Fibroblast of villous mesenchyme (primary cell): ENCODE data around the gene AASDH. TPM values are rescaled to one million over a fixed set of nuclear protein-coding genes. Genes with fewer than 3 reads are reported as not detected.

ENCODE experiments used
- DNase-seq: peaks from one replicate; pipeline ENCODE4 v3.0.0-alpha.2; 2010; ENCODE audit warnings: low read depth
- H3K4me3 ChIP-seq: 2 replicates; pipeline ENCODE4 v1.5.1; 2011; ENCODE audit warnings: low read depth, mild to moderate bottlenecking, low read length
- CTCF ChIP-seq: IDR thresholded peaks from 2 replicates; pipeline ENCODE4 v1.5.1; 2012; ENCODE audit warnings: low read depth, mild to moderate bottlenecking, low read length; ENCODE audit not compliant: insufficient read depth
- total RNA-seq: library from RNA; depleted of rRNA; stranded (reverse); fragments of >200 nt; gene quantifications from 2 replicates; pipeline ENCODE4 v1.2.3, GENCODE V29; 2012

Gene AASDH
- total RNA-seq, 1 donor: 25.5 TPM

GRCh38 chr4:56302760-56303159 is 84.5 kb downstream of the AASDH start:
- no peak for DNase-seq
- no peak overlapping the region for H3K4me3 ChIP-seq
- no peak for TF ChIP-seq CTCF

DNA sequence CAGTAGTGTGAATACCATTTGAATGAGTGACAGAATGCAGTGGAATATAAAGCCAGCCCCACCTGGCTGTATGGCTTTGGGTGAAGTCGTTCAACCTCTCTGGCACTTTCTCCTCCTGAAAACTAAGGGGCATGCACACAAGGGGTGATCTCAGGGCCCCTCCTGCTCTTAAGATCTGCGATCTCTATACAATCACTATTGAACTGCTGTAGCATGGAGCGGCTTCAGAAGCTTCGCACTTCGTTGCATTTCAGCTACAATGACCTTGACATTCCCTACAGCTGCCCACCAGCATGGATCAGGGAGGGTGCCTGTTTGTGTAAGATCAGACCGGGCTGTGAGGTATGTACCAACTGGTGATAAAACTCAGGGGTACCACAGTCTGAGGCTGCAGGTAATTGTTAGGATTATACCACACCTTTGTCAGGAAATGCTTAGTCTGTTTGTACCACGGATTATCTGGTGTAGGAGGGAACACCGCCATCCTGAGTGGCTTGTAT is 85.2 kb downstream of the AASDH start:
- TF ChIP-seq CTCF: no peak
- no peak overlapping the region for H3K4me3 ChIP-seq
- no peak for DNase-seq

DNA sequence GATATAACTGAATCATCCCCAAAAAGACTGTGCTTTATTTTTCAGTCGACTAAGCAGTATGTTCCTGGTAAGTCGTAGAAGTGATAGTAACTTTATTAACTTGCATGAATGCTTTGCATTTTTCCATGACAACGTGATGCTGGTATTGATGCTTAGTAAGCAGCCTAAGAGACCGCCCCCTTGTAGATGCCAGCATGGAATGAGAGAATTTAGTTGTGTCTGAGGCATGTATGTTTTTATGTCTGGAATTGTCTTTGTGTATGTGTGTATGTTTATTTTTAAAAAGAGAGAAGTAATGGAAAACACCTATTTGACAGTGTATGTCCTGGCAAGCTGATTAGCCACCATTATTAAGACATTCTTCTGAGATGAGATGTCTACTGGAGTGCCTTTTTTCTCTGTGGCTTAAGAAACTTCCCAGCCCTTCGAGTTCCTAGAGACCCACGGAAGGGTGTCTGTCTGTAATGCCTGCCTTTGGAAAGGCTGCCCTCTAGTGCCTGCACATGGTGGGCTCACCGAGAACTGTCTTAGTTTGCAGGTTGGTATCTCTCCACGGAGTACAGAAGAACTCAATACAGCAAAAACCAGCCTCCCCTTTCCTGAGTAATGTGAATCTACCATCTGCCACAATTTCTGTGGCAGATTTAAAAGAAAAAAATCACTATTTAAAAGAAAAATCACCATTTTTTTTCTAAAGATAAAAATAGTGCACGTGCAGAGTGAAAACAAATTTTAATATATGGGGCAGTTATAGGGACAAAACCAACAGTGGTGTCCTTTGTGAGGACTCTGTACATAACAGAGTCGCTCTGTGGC is 85.9 kb downstream of the AASDH start:
- DNase-seq: peak; percentile 87
- peak; percentile 94 for TF ChIP-seq CTCF
- H3K4me3 ChIP-seq: no peak overlapping the region

DNA sequence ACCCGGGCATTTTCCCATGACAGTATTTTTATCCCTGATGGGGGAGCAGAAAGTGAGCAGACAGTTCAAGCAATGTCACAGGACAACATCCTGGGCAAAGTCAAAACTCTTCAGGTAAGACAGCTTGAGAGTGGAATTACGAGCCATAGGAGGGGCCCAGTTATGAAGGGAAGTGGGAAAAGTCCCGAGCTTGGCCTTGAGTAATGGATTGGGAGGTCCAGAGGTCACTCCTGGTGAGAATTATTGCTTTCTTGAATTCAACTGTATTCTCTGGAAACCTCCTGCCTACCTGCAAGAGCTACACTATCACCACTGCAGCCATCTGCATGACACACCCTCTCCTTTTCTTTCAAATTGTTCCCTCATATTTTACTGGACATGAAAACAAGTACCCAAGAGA is 89.1 kb downstream of the AASDH start:
- TF ChIP-seq CTCF: no peak
- DNase-seq: no peak
- H3K4me3 ChIP-seq: no peak overlapping the region

DNA sequence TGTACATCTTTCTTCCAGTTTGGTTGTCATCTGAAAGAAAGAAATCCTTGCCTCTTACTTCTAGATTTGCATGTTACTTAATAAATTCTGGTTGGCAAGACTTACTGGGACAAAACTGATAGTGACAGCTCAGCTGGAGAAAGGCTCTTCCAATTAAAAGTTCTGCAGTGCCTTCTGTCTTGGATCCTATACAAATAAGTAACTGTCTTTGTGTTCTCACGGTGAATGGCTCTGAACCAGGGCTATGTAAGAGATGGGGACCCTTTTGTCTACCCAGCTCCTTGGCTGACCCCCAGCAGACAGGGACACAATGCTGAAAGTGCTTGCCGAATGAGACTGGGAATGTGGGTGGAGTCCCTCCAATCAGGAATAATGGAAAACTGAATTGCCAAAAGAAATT is 89.5 kb downstream of the AASDH start:
- TF ChIP-seq CTCF: no peak
- no peak for DNase-seq
- H3K4me3 ChIP-seq: no peak overlapping the region

DNA sequence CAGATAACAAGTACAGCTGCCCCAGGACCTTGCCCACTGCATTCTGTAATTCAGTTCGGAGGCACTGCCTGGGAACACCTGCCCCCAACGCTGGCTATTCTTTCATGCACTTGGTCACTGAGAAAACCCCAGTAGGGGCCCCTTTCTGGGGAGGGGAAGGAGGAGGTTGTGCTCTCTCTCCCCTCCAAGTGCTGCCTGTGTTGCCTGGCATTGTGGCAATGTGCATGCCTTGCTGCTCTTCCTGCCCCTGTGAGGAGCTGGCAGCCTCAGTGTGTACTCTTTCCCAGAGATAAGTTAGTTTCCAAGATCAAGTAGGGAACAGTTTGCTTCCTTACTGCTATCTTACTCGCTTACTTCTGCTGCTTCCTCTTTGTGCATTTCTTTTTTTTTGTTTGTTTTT is 90.8 kb downstream of the AASDH start:
- DNase-seq: no peak
- TF ChIP-seq CTCF: no peak
- no peak overlapping the region for H3K4me3 ChIP-seq
